Measurements from ENCODE around the gene TULP4.
"Not testable (repeated sequence)": the region's sequence is repeated elsewhere in the genome, so short reads cannot be mapped to it uniquely, and the experiment has no call there.

TULP4 gene

DNA sequence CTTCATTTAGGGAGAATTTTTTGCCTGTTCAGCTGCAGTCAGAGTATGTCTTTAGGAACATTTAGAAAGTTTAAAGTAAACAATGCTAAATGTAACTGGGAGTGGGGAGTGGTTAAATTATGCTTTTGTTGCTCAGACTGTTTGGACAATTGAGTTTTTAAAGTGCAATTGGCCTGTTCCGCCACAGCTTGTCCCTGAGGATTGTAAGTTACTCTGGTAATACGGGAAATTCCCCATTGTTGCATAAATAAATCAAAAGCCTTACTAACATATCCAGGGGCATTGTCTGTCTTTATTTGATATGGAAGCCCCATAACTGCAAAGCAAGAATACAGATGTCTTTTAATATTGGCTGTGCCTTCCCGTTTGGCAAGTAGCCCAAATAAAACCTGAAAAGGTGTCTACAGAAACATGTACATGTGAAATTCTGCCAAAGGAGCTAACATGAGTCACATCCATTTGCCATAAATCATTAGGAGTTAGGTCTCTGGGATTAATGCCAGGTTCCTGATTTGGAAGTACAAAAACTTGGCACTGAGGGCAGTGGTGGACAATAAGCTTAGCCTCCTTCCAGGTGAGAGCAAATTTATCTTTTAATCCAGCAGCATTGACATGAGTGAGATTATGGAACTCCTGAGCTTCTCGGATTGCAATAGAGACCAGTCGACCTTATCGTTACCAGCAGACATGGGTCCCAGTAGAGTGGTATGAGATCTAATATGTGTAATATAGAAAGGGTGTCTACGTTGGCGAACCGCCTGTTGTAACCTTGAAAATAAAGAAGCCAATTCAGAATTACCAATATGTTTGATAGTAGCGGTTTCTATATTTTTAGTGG lies 11.7 kb upstream of the TULP4 start:
- H3K4me1 ChIP-seq (ENCODE audit: insufficient read depth, low read length); H2AFZ ChIP-seq (ENCODE audit: low read depth, low read length); H3K4me3 ChIP-seq (ENCODE audit: low read length); H3K27me3 ChIP-seq (ENCODE audit: insufficient read depth, low read length): not testable (repeated sequence)
- Histone ChIP-seq H3K9me3 (ENCODE audit: low read length) (peaks cover 12% of the 10 kb centered on the region), H3K36me3 (ENCODE audit: insufficient read depth, low read length) (peaks cover 14% of the 10 kb centered on the region)

DNA sequence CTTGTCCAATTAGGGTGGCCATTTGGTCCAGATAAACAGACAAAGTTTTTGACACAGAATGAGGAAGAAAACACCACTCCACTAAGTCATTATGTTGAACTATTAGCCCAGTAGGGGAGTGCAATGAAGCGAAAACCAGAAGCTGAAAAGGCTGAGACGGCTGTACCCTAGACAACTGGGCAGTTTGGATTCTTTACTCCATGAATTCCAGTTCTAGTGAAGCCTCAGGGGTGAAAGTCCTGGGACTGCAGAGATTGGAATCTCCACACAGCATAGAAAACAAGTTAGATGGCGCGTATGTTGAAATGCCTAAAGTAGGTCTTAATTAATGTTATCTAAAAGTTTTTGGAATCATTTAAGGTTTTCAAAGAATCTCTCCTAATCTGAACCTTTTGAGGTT lies 10.7 kb upstream of the TULP4 start:
- H2AFZ ChIP-seq (ENCODE audit: low read depth, low read length); H3K27me3 ChIP-seq (ENCODE audit: insufficient read depth, low read length); H3K4me3 ChIP-seq (ENCODE audit: low read length); H3K4me1 ChIP-seq (ENCODE audit: insufficient read depth, low read length): not testable (repeated sequence)
- H3K9me3 ChIP-seq (ENCODE audit: low read length), result peaks cover 12% of the 10 kb centered on the region
- peaks cover 13% of the 10 kb centered on the region for H3K36me3 ChIP-seq (ENCODE audit: insufficient read depth, low read length)

DNA sequence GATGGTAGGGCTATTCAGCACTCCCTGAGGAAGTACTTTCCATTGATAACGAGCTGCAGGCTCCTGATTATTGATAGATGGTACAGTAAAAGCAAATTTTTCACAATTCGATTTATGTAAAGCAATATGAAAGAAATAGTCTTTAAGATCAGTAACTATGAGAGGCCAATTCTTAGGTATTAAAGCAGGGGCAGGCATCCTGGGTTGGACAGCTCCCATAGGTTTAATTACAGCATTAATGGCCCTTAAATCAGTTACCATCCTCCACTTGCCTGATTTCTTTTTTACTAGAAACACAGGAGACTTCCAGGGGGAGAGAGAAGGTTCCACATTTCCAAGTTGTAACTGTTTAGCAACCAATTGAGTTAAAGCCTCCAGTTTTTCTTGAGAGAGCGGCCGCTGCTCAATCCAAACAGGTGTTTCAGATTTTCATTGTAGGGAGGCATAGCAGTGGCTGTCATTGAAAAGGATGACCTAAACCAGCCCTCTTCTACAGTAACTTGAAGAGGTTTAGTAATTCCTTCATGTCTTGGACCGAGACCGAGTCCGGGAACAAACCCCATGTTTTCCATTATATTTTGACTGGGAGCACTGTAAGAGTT lies 10.0 kb upstream of the TULP4 start:
- H3K4me3 ChIP-seq (ENCODE audit: low read length), result not testable (repeated sequence)

DNA sequence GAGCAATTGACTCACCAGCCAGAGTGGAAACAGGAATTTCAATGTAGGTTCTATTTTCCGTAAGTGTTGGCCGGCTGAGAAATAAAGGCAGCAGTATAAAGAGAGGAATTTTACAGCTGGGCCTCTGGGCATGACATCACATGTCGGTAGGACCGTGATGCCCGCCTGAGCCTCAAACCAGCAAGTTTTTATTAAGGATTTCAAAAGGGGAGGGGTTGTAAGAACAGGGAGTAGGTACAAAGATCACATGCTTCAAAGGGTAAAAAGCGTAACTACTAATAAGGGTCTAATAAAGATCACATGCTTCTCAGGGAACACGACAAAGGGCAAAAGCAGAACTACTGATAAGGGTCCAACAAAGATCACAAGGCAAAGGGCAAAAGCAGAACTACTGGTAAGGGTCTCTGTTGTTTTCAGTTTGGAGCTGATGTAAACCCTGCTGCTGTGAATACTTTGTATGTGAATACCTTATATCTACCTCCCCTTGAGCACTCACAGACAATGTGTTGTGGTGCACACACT lies 9.0 kb upstream of the TULP4 start:
- no peaks in the 10 kb centered on the region for H3K27me3 ChIP-seq (ENCODE audit: insufficient read depth, low read length)
- peaks cover 3% of the 10 kb centered on the region for H3K36me3 ChIP-seq (ENCODE audit: insufficient read depth, low read length)
- peaks cover 7% of the 10 kb centered on the region for H3K9me3 ChIP-seq (ENCODE audit: low read length)
- H2AFZ ChIP-seq (ENCODE audit: low read depth, low read length), result no peak overlapping the region
- H3K4me3 ChIP-seq (ENCODE audit: low read length), result no peak overlapping the region
- no peaks in the 10 kb centered on the region for H3K4me1 ChIP-seq (ENCODE audit: insufficient read depth, low read length)

More for the DNA sequence above, 10.0 kb upstream of the TULP4 start:
- not testable (repeated sequence) for H2AFZ ChIP-seq (ENCODE audit: low read depth, low read length); H3K9me3 ChIP-seq (ENCODE audit: low read length); H3K4me1 ChIP-seq (ENCODE audit: insufficient read depth, low read length); H3K36me3 ChIP-seq (ENCODE audit: insufficient read depth, low read length); H3K27me3 ChIP-seq (ENCODE audit: insufficient read depth, low read length)

DNA sequence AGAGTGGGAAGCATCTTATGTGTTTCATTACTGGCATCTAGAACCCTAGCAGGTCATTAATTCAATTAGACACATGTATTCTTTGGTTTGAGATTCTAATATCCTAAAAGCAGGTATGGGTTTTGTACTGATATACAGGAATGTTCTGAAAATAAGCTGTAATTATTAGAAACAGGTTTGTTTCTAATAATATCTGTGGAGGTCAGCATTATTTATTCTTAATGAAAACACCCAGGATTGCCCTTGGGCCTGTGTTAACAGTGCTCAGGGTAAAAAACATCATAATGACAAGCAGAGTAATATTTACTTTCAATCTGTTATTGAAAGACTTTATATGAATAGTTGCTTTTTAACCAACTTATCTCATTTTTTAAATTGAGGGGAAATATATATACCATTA lies 8.0 kb upstream of the TULP4 start:
- H3K9me3 ChIP-seq (ENCODE audit: low read length), result peaks cover 1% of the 10 kb centered on the region
- H3K27me3 ChIP-seq (ENCODE audit: insufficient read depth, low read length), result no peaks in the 10 kb centered on the region
- H3K4me1 ChIP-seq (ENCODE audit: insufficient read depth, low read length), result no peaks in the 10 kb centered on the region
- no peak overlapping the region for H3K4me3 ChIP-seq (ENCODE audit: low read length)
- H3K36me3 ChIP-seq (ENCODE audit: insufficient read depth, low read length), result peaks cover 3% of the 10 kb centered on the region
- H2AFZ ChIP-seq (ENCODE audit: low read depth, low read length), result no peak overlapping the region

DNA sequence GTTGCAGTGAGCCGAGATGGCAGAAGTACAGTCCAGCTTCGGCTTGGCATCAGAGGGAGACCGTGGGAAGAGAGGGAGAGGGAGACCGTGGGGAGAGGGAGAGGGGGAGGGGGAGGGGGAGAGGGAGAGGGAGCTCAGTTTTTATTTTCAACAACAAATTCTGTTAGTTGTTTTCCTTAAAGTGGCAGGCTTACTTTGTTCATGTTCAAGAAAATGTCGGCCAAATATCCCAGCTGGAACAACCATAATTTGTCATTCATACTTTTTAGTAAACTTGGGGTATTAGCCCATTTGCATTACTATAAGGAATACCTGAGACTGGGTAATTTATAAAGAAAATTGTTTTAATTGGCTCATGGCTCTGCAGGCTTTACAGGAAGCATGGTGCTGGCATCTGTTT lies 2.5 kb upstream of the TULP4 start:
- Histone ChIP-seq H3K9me3 (ENCODE audit: low read length) (peaks cover 4% of the 10 kb centered on the region), H3K27me3 (ENCODE audit: insufficient read depth, low read length) (no peaks in the 10 kb centered on the region), H3K36me3 (ENCODE audit: insufficient read depth, low read length) (peaks cover 35% of the 10 kb centered on the region), H3K4me1 (ENCODE audit: insufficient read depth, low read length) (no peaks in the 10 kb centered on the region), H3K4me3 (ENCODE audit: low read length) (no peak overlapping the region), H2AFZ (ENCODE audit: low read depth, low read length) (no peak overlapping the region)

DNA sequence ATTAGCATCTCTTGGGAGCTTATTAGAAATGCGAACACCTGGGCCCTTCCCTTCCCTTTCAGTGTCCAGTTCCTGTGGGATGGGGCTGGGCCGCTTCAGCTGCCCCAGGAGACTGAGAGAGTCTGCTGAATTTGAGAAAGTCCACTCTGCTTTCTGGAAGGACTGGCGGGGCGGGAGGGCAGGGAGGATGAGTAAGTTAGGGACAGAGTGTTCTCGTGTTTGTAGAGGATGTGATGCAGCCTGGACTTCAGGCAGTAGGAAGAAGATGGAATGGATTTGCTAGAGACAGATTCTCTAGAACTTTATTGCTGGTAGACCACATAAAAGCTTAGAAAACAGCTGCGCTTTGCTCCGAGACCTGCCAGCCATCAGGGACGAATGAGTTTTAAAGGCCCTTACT lies 1.1 kb upstream of the TULP4 start:
- Histone ChIP-seq H3K4me1 (ENCODE audit: insufficient read depth, low read length) (no peaks in the 10 kb centered on the region), H3K4me3 (ENCODE audit: low read length) (no peak overlapping the region), H3K9me3 (ENCODE audit: low read length) (peaks cover 12% of the 10 kb centered on the region), H3K27me3 (ENCODE audit: insufficient read depth, low read length) (no peaks in the 10 kb centered on the region), H3K36me3 (ENCODE audit: insufficient read depth, low read length) (peaks cover 47% of the 10 kb centered on the region), H2AFZ (ENCODE audit: low read depth, low read length) (no peak overlapping the region)

DNA sequence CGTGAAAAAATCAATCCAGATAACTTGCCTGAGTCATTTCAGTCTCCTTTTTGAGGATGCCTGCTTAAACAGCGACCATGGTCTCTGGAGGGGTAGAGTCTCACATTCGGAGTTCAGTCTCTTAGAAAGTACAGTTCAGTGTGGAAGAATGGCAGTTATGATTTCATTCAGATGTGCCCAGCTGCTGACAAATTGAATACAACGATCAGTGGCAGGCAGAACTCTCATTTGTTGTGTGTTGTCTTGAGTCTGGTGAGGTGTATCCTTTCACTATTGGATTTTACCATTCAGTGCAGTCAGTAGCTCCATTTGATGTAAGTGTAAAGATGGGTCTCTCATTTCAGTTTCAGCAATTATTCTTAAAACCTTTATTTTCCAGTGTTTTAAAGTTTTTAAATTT lies 639 bp upstream of the TULP4 start:
- no peaks in the 10 kb centered on the region for H3K4me1 ChIP-seq (ENCODE audit: insufficient read depth, low read length)
- no peaks in the 10 kb centered on the region for H3K27me3 ChIP-seq (ENCODE audit: insufficient read depth, low read length)
- peaks cover 47% of the 10 kb centered on the region for H3K36me3 ChIP-seq (ENCODE audit: insufficient read depth, low read length)
- no peak overlapping the region for H3K4me3 ChIP-seq (ENCODE audit: low read length)
- peaks cover 13% of the 10 kb centered on the region for H3K9me3 ChIP-seq (ENCODE audit: low read length)
- no peak overlapping the region for H2AFZ ChIP-seq (ENCODE audit: low read depth, low read length)

DNA sequence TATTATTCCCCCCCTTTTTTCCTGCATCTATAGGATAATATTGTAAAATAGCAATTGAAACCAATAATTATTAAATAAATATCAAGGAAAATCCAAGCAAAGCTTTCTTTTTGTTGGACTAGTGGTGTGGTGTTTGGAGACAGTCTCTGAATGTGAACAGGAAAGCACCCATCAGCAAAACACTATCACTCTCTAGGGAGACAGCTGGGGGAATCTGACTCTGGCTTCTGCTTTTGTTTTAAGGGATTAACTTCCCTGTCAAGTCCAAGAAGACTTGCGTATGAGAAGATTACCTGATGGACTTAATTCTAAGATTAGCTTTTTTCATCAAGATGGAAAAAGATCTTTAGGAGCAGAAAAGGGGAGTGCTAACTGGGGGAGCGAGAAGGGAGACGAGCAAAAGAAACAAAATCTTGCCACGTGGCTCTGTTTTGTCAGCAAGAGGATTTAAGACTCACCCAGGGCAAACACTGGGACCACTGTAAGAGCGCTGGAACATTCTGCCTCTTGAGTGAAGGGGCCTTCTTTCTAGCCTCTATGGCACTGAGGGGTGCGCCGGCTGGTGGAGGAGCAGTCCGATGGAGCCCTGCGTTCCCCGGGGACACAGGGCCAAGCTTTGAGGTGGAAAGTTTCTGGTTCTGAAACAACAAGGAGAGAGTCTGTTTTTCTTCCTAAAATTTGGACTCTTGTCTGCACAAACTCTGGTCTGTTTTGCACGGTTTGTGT lies 570 bp downstream of the TULP4 start:
- H3K27me3 ChIP-seq (ENCODE audit: insufficient read depth, low read length), result no peaks in the 10 kb centered on the region
- H3K36me3 ChIP-seq (ENCODE audit: insufficient read depth, low read length), result peaks cover 47% of the 10 kb centered on the region
- H3K9me3 ChIP-seq (ENCODE audit: low read length), result peaks cover 15% of the 10 kb centered on the region
- H3K4me3 ChIP-seq (ENCODE audit: low read length), result no peak overlapping the region
- H3K4me1 ChIP-seq (ENCODE audit: insufficient read depth, low read length), result no peaks in the 10 kb centered on the region
- H2AFZ ChIP-seq (ENCODE audit: low read depth, low read length), result no peak overlapping the region

DNA sequence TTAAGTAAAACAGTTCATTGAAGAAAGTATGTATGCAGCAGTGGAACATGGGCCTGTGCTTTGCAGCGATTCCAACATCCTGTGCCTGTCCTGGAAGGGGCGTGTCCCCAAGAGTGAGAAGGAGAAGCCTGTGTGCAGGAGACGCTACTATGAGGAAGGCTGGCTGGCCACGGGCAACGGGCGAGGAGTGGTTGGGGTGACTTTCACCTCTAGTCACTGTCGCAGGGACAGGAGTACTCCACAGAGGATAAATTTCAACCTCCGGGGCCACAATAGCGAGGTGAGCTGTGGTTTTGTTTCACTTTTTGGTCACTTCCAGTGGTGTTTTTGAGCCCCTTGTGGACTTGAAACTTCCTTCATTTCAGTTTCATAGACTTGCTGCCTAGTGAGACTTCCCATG lies 1.7 kb downstream of the TULP4 start:
- Histone ChIP-seq H3K36me3 (ENCODE audit: insufficient read depth, low read length) (peaks cover 47% of the 10 kb centered on the region), H3K27me3 (ENCODE audit: insufficient read depth, low read length) (no peaks in the 10 kb centered on the region), H3K9me3 (ENCODE audit: low read length) (peaks cover 15% of the 10 kb centered on the region), H2AFZ (ENCODE audit: low read depth, low read length) (no peak overlapping the region), H3K4me3 (ENCODE audit: low read length) (no peak overlapping the region), H3K4me1 (ENCODE audit: insufficient read depth, low read length) (no peaks in the 10 kb centered on the region)

DNA sequence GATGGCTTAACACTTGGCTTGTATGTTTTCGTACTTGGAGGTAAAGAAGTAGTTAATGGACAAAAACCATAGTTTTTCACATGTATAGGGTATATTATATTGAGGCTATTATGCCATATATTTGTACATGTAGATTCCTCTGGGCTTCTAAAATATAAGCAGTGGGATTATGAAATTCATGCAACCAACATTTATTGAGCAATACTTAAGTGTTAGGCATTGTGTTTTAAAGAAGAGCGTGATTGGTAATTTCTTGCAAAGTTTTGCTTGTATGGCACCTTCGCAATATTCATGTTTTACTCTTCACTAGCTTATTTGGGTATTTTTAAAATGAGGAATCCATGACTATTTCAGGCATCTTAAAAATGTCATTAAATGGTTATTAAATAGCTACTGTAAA lies 2.5 kb downstream of the TULP4 start:
- Histone ChIP-seq H2AFZ (ENCODE audit: low read depth, low read length) (no peak overlapping the region), H3K27me3 (ENCODE audit: insufficient read depth, low read length) (no peaks in the 10 kb centered on the region), H3K4me1 (ENCODE audit: insufficient read depth, low read length) (no peaks in the 10 kb centered on the region), H3K4me3 (ENCODE audit: low read length) (no peak overlapping the region), H3K36me3 (ENCODE audit: insufficient read depth, low read length) (peaks cover 47% of the 10 kb centered on the region), H3K9me3 (ENCODE audit: low read length) (peaks cover 15% of the 10 kb centered on the region)

DNA sequence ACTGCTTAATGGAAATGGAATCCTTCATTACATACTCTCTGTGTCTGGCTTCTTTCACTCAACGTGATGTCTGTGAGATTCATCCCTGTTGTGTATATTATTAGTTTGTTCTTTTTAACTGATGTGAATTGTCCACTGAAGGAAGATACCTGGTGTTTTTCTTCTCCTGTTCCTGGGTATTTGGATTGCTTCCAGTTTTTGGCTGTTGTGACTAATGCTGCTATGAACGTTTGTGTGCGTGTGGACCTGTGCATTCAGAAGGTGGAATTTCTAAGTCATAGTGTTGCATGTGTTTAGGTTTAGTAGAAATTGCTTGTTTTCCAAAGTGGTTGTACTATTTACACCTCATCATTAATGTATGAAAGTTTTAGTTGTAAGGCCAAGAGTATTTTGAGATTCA lies 3.8 kb downstream of the TULP4 start:
- H3K36me3 ChIP-seq (ENCODE audit: insufficient read depth, low read length), result peaks cover 46% of the 10 kb centered on the region
- H3K9me3 ChIP-seq (ENCODE audit: low read length), result peaks cover 13% of the 10 kb centered on the region

DNA sequence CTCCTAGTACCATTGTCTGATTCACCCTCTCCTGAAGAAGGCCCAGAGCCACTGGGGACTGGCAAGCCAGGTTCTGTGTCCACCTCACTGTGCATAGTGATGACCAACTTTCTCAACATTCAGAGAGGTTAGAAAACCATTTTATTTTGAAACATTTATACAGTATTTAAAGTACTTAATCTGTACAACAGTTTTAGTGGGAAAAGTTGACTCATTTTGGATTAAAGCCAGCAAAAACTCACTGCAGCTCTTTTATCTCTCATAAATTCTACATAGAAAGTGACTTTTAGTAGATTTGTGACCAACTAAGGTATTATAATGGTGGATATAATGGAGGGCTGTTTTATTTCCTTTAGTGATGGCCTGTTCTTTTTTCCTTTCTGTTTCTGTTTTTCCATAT lies 9.7 kb downstream of the TULP4 start:
- H3K36me3 ChIP-seq (ENCODE audit: insufficient read depth, low read length), result peaks cover 7% of the 10 kb centered on the region
- H2AFZ ChIP-seq (ENCODE audit: low read depth, low read length), result no peak overlapping the region
- no peaks in the 10 kb centered on the region for H3K4me1 ChIP-seq (ENCODE audit: insufficient read depth, low read length)
- H3K9me3 ChIP-seq (ENCODE audit: low read length), result peaks cover 2% of the 10 kb centered on the region
- no peaks in the 10 kb centered on the region for H3K27me3 ChIP-seq (ENCODE audit: insufficient read depth, low read length)
- H3K4me3 ChIP-seq (ENCODE audit: low read length), result no peak overlapping the region

More for the DNA sequence above, 3.8 kb downstream of the TULP4 start:
- no peak overlapping the region for H2AFZ ChIP-seq (ENCODE audit: low read depth, low read length)
- no peak overlapping the region for H3K4me3 ChIP-seq (ENCODE audit: low read length)
- H3K4me1 ChIP-seq (ENCODE audit: insufficient read depth, low read length), result no peaks in the 10 kb centered on the region
- no peaks in the 10 kb centered on the region for H3K27me3 ChIP-seq (ENCODE audit: insufficient read depth, low read length)
